HG03460 (cell line): ENCODE results near the gene TTLL10.

Experiments
- ATAC-seq: cut with Tn5 transposase; IDR thresholded peaks from one replicate; pipeline ENCODE4 v1.9.1; 2021; ENCODE audit not compliant: unreplicated experiment

TTLL10 gene

GRCh38 chr1:1203561-1204424 lies 30.1 kb downstream of the TTLL10 start:
- ATAC-seq = no peak

GRCh38 chr1:1204425-1204920 lies 30.8 kb downstream of the TTLL10 start:
- ATAC-seq = no peak

GRCh38 chr1:1204998-1205768 lies 31.5 kb downstream of the TTLL10 start:
- no peak for ATAC-seq

GRCh38 chr1:1205769-1206375 lies 32.2 kb downstream of the TTLL10 start:
- ATAC-seq = no peak

- ATAC-seq = no peak
Measured at GRCh38 chr1:1206376-1206965, 32.8 kb downstream of the TTLL10 start, which contains the start of gene TNFRSF18. TSS of gene TNFRSF18 (minus strand) at chr1:1206592. CDS start at chr1:1206571, 21 bp downstream.

- no peak for ATAC-seq
Measured at GRCh38 chr1:1206966-1207531, 33.4 kb downstream of the TTLL10 start.

- ATAC-seq = no peak
Measured at GRCh38 chr1:1207571-1207892, 33.9 kb downstream of the TTLL10 start.

- ATAC-seq = no peak
Measured at GRCh38 chr1:1208713-1209433, 35.2 kb downstream of the TTLL10 start.

GRCh38 chr1:1210726-1211540 lies 37.3 kb downstream of the TTLL10 start:
- no peak for ATAC-seq

GRCh38 chr1:1211541-1212441 lies 38.1 kb downstream of the TTLL10 start:
- no peak for ATAC-seq

- no peak for ATAC-seq
Measured at GRCh38 chr1:1212780-1213344, 39.2 kb downstream of the TTLL10 start.

GRCh38 chr1:1213345-1214265 lies 39.9 kb downstream of the TTLL10 start, which contains the start of gene TNFRSF4:
TSS of gene TNFRSF4 (minus strand) at chr1:1214153. CDS start at chr1:1214127, 26 bp downstream.
- no peak for ATAC-seq

- ATAC-seq = no peak
Measured at GRCh38 chr1:1215080-1215676, 41.5 kb downstream of the TTLL10 start.

- ATAC-seq = no peak
Measured at GRCh38 chr1:1215881-1216605, 42.4 kb downstream of the TTLL10 start.

GRCh38 chr1:1216770-1217620 lies 43.3 kb downstream of the TTLL10 start:
- ATAC-seq = no peak
